H1 (cell line): ENCODE measurements around the gene FRRS1L.

Experiments used
- CREB1 ChIP-seq: IDR thresholded peaks from 2 replicates; pipeline ENCODE4 v1.6.1; 2012; ENCODE audit warnings: inconsistent platforms
- CTCF ChIP-seq, 3 experiments: IDR thresholded peaks; 1 replicate in 2 of 3; 2 replicates in 1 of 3; pipeline versions ENCODE4 v1.5.1 to v1.6.1; 2011; ENCODE audit warnings: low read length in 3 of 3, mild to moderate bottlenecking in 3 of 3, inconsistent platforms in 2 of 3, low read depth in 1 of 3, moderate library complexity in 1 of 3; ENCODE audit not compliant: insufficient read depth in 1 of 3; ENCODE audit errors: control extremely low read depth in 1 of 3
- JUN ChIP-seq: IDR thresholded peaks from 2 replicates; pipeline ENCODE4 v1.6.1; 2011; ENCODE audit warnings: low read depth, mild to moderate bottlenecking, improper control_type of control experiment, low read length
- POLR2A ChIP-seq, 2 experiments: IDR thresholded peaks; 1 replicate in 1 of 2; 2 replicates in 1 of 2; pipeline ENCODE4 v1.6.1; 2011; ENCODE audit warnings: low read depth in 2 of 2, low read length in 2 of 2, mild to moderate bottlenecking in 2 of 2; ENCODE audit errors: control extremely low read depth in 1 of 2
- SIN3A ChIP-seq, 2 experiments: IDR thresholded peaks in 1 of 2; conservative IDR thresholded peaks in 1 of 2; 2 replicates each; pipeline ENCODE4 v1.6.1; 2011 to 2012; ENCODE audit warnings: low read length in 2 of 2, improper control_type of control experiment in 1 of 2, low read depth in 1 of 2, mild to moderate bottlenecking in 1 of 2
- TAF1 ChIP-seq: IDR thresholded peaks from 2 replicates; pipeline ENCODE4 v1.6.1; 2011; ENCODE audit warnings: mild to moderate bottlenecking, low read depth, low read length

- TF ChIP-seq JUN = no peak
- TF ChIP-seq POLR2A (IDR thresholded peaks at IDR 0.05; ENCODE audit: control extremely low read depth in 1 of 2, low read depth in 2 of 2, low read length in 2 of 2) = no peak
- no peak for TF ChIP-seq CREB1
- no peak for TF ChIP-seq CTCF (IDR thresholded peaks at IDR 0.05; ENCODE audit: control extremely low read depth in 1 of 3, insufficient read depth in 1 of 3, low read depth in 1 of 3, low read length in 3 of 3)
- no peak for TF ChIP-seq TAF1
- TF ChIP-seq SIN3A (conservative IDR thresholded peaks at IDR 0.05 in 1 of 2, IDR thresholded peaks at IDR 0.05 in 1 of 2; ENCODE audit: low read depth in 1 of 2, low read length in 2 of 2) = no peak
These were observed 47.4 kb upstream of the FRRS1L start for GRCh38 chr9:109214414-109214813.
